ENCODE data around the gene ODF2. TPM values are rescaled to one million over a fixed set of nuclear protein-coding genes. Genes with fewer than 3 reads are reported as not detected.

ODF2 gene
- total RNA-seq, 4 donors from 2014 or later: 13.4 to 22.2 (median 16.5) TPM

GRCh38 chr9:128526720-128527119 is 70.9 kb downstream of the ODF2 start:
- TF ChIP-seq CTCF (IDR thresholded peaks at IDR 0.05; ENCODE audit: low read depth): no peak

- no peak for TF ChIP-seq CTCF (IDR thresholded peaks at IDR 0.05; ENCODE audit: low read depth)
Measured at GRCh38 chr9:128528445-128529160, 72.8 kb downstream of the ODF2 start.

GRCh38 chr9:128529191-128529590 is 73.4 kb downstream of the ODF2 start:
- TF ChIP-seq CTCF (IDR thresholded peaks at IDR 0.05; ENCODE audit: low read depth): no peak

GRCh38 chr9:128532581-128532980 is 76.8 kb downstream of the ODF2 start:
- no peak for TF ChIP-seq CTCF (IDR thresholded peaks at IDR 0.05; ENCODE audit: low read depth)

GRCh38 chr9:128540634-128541360 is 85.0 kb downstream of the ODF2 start:
- TF ChIP-seq CTCF (IDR thresholded peaks at IDR 0.05; ENCODE audit: low read depth): no peak

GRCh38 chr9:128546504-128546903 is 90.7 kb downstream of the ODF2 start:
- TF ChIP-seq CTCF (IDR thresholded peaks at IDR 0.05; ENCODE audit: low read depth): no peak

- TF ChIP-seq CTCF (IDR thresholded peaks at IDR 0.05; ENCODE audit: low read depth): no peak
Measured at GRCh38 chr9:128548876-128549275, 93.1 kb downstream of the ODF2 start.
